ENCODE data around the gene ADAP1.
A peak's percentile ranks its signal among the peaks of the same experiment; 100 is the strongest.
"Not testable (repeated sequence)": the region's sequence is repeated elsewhere in the genome, so short reads cannot be mapped to it uniquely, and the experiment has no call there.

The ADAP1 gene

GRCh38 chr7:919114-919442 is 35.4 kb downstream of the ADAP1 start:
- peak in 25 of 42 donors; percentile 0 to 39 (median 8) for DNase-seq

GRCh38 chr7:918441-919113 is 35.9 kb downstream of the ADAP1 start:
- intact Hi-C loops (cut with DNase I) = no loop called here

More at GRCh38 chr7:919114-919442, 35.4 kb downstream of the ADAP1 start:
- intact Hi-C loops (cut with DNase I) = no loop called here

GRCh38 chr7:918118-918425 is 36.4 kb downstream of the ADAP1 start:
- peak in 13 of 42 donors; percentile 1 to 39 (median 16) for DNase-seq
- intact Hi-C loops (cut with DNase I) = no loop called here

More at GRCh38 chr7:918441-919113, 35.9 kb downstream of the ADAP1 start:
- peak in 25 of 42 donors; percentile 0 to 42 (median 13) for DNase-seq

GRCh38 chr7:917255-918117 is 37.0 kb downstream of the ADAP1 start:
- intact Hi-C loops (cut with DNase I) = no loop called here
- DNase-seq = peak in 16 of 42 donors; percentile 8 to 69 (median 40)

- DNase-seq = peak in 15 of 42 donors; percentile 1 to 76 (median 63)
- intact Hi-C loops (cut with DNase I) = no loop called here
Measured at GRCh38 chr7:916291-916941, 38.1 kb downstream of the ADAP1 start.

GRCh38 chr7:915291-916218 is 38.9 kb downstream of the ADAP1 start:
- DNase-seq = peak in 18 of 42 donors; percentile 42 to 78 (median 59)
- intact Hi-C loops (cut with DNase I) = no loop called here

GRCh38 chr7:914521-915194 is 39.8 kb downstream of the ADAP1 start:
- intact Hi-C loops (cut with DNase I) = no loop called here

GRCh38 chr7:913736-914520 is 40.6 kb downstream of the ADAP1 start:
- intact Hi-C loops (cut with DNase I) = no loop called here
- peak in 39 of 42 donors; percentile 31 to 93 (median 77) for DNase-seq

More at GRCh38 chr7:914521-915194, 39.8 kb downstream of the ADAP1 start:
- DNase-seq = no peak

GRCh38 chr7:911791-912480 is 42.5 kb downstream of the ADAP1 start:
- intact Hi-C loops (cut with DNase I) = loop anchor here (2.0 kb wide), 1 partner anchor 43 kb away; the partner anchor contains the start of gene ADAP1
- DNase-seq = peak; percentile 56 to 93 (median 85)

- DNase-seq = no peak
- intact Hi-C loops (cut with DNase I) = loop anchor here (2.0 kb wide), 1 partner anchor 44 kb away; the partner anchor contains the start of gene ADAP1
Measured at GRCh38 chr7:910931-911431, 43.5 kb downstream of the ADAP1 start.

- peak in 10 of 42 donors; percentile 20 to 70 (median 58) for DNase-seq
- intact Hi-C loops (cut with DNase I) = loop anchor here (2.0 kb wide), 1 partner anchor 44 kb away; the partner anchor contains the start of gene ADAP1
Measured at GRCh38 chr7:910441-910861, 44.0 kb downstream of the ADAP1 start.

- peak in 32 of 42 donors; percentile 46 to 81 (median 67) for DNase-seq
- intact Hi-C loops (cut with DNase I) = loop anchor here (2.0 kb wide), 1 partner anchor 45 kb away; the partner anchor contains the start of gene ADAP1
Measured at GRCh38 chr7:909358-910329, 44.8 kb downstream of the ADAP1 start.

GRCh38 chr7:908591-909357 is 45.7 kb downstream of the ADAP1 start:
- intact Hi-C loops (cut with DNase I) = not testable (repeated sequence)
- peak in 35 of 42 donors; percentile 41 to 90 (median 76) for DNase-seq

GRCh38 chr7:908159-908581 is 46.3 kb downstream of the ADAP1 start:
- DNase-seq = no peak
- intact Hi-C loops (cut with DNase I) = no loop called here
